NT2/D1 (cell line): ENCODE results near the gene GPR78.

Experiments used
- DNase-seq: peaks from one replicate; pipeline ENCODE4 v3.0.0-alpha.2; 2011; ENCODE audit warnings: low read depth, low spot score
- H3K27me3 ChIP-seq: 2 replicates; pipeline ENCODE4 v1.6.0; 2011; ENCODE audit warnings: mild to moderate bottlenecking; ENCODE audit not compliant: insufficient read length, insufficient read depth
- H3K36me3 ChIP-seq: 2 replicates; pipeline ENCODE4 v1.6.1; 2011; ENCODE audit warnings: mild to moderate bottlenecking, low read length, mixed read lengths; ENCODE audit not compliant: insufficient read depth, insufficient read length
- H3K4me1 ChIP-seq: 2 replicates; pipeline ENCODE4 v1.5.1; 2011; ENCODE audit not compliant: insufficient read depth, insufficient read length
- H3K4me3 ChIP-seq: 2 replicates; pipeline ENCODE4 v1.5.1; 2011; ENCODE audit warnings: low read depth; ENCODE audit not compliant: insufficient read length
- H3K9ac ChIP-seq: 2 replicates; pipeline ENCODE4 v1.6.0; 2011; ENCODE audit warnings: low read depth; ENCODE audit not compliant: insufficient read length
- H3K9me3 ChIP-seq: 2 replicates; pipeline ENCODE4 v1.5.1; 2011; ENCODE audit warnings: mild to moderate bottlenecking, low read length; ENCODE audit not compliant: insufficient read depth
- SUZ12 ChIP-seq: IDR thresholded peaks from 2 replicates; pipeline ENCODE4 v1.6.1; 2011; ENCODE audit not compliant: insufficient read length, insufficient read depth; ENCODE audit errors: extremely low read depth
- YY1 ChIP-seq: IDR thresholded peaks from 2 replicates; pipeline ENCODE4 v1.6.1; 2011; ENCODE audit not compliant: insufficient read length, insufficient read depth
- ZNF274 ChIP-seq: IDR thresholded peaks from 2 replicates; pipeline ENCODE4 v1.6.1; 2011; ENCODE audit warnings: mild to moderate bottlenecking, low read depth, low read length

The GPR78 gene

DNA sequence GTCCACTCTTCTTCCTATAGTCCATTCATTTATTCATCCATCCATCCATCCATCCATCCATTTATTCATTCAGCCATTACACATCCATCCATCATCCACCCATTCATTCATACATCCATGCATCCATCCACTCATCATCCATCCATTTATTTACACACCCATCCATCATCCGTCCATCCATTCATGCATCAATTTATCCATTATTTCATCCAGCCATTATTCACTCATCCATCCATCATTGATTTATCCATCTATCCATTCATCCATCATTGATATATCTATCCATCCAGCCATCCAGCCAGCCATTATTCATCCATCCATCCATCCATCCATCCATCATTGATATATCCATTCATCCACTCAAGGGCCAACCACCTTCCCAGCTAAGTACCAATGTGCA lies 25.1 kb downstream of the GPR78 start:
- TF ChIP-seq YY1, result no peak
- TF ChIP-seq SUZ12, result no peak
- TF ChIP-seq ZNF274, result no peak
- Histone ChIP-seq H3K4me3 (no peak overlapping the region), H3K9me3 (no peaks in the 10 kb centered on the region), H3K36me3 (peaks cover 91% of the 10 kb centered on the region), H3K27me3 (no peaks in the 10 kb centered on the region), H3K9ac (no peak overlapping the region), H3K4me1 (peaks cover 7% of the 10 kb centered on the region)
- no peak for DNase-seq

DNA sequence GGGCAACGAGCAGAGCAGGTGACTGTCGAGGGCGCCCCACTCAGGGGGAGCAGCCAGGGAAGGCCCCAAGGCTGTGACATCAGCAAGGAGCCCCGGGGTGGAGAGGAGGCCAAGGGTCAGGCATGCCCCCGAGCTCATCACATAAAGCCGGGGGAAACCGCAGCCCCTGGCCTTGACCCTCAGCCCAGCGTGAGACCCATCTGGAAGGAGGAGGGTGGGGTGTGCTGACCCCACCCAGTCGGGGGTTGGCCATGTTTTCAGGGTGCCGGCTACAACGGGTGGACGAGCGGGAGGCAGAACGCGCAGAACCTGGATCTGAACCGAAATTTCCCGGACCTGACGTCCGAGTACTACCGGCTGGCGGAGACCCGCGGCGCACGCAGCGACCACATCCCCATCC lies 26.3 kb downstream of the GPR78 start:
- Histone ChIP-seq H3K36me3 (peaks cover 91% of the 10 kb centered on the region), H3K4me1 (peaks cover 15% of the 10 kb centered on the region), H3K27me3 (no peaks in the 10 kb centered on the region), H3K9me3 (no peaks in the 10 kb centered on the region), H3K4me3 (no peak overlapping the region), H3K9ac (no peak overlapping the region)
- TF ChIP-seq YY1 (no peak), ZNF274 (no peak), SUZ12 (no peak)
- no peak for DNase-seq

DNA sequence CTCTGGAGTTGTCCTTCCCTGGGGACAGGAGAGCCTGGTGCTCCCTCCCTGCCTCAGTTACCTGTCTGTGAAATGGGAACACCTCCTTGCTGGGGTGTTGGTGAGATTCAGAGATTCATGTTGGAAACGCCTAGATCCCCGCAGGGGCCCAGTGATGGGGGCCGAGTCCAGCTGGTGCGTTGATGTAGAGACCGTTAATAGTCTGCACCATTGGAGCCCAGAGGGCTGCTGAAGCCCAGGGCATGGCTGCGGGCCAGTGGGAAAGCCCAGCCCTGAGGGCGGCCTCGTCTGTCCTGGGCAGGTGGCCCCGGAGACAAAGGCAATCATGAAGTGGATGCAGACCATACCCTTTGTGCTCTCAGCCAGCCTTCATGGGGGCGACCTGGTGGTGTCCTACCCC lies 26.8 kb downstream of the GPR78 start:
- TF ChIP-seq ZNF274 (no peak), YY1 (no peak), SUZ12 (no peak)
- H3K27me3 ChIP-seq, result no peaks in the 10 kb centered on the region
- H3K9me3 ChIP-seq, result no peaks in the 10 kb centered on the region
- peaks cover 91% of the 10 kb centered on the region for H3K36me3 ChIP-seq
- H3K4me1 ChIP-seq, result peaks cover 17% of the 10 kb centered on the region
- H3K9ac ChIP-seq, result peak overlapping the region; percentile 68
- no peak for DNase-seq
- H3K4me3 ChIP-seq, result no peak overlapping the region

DNA sequence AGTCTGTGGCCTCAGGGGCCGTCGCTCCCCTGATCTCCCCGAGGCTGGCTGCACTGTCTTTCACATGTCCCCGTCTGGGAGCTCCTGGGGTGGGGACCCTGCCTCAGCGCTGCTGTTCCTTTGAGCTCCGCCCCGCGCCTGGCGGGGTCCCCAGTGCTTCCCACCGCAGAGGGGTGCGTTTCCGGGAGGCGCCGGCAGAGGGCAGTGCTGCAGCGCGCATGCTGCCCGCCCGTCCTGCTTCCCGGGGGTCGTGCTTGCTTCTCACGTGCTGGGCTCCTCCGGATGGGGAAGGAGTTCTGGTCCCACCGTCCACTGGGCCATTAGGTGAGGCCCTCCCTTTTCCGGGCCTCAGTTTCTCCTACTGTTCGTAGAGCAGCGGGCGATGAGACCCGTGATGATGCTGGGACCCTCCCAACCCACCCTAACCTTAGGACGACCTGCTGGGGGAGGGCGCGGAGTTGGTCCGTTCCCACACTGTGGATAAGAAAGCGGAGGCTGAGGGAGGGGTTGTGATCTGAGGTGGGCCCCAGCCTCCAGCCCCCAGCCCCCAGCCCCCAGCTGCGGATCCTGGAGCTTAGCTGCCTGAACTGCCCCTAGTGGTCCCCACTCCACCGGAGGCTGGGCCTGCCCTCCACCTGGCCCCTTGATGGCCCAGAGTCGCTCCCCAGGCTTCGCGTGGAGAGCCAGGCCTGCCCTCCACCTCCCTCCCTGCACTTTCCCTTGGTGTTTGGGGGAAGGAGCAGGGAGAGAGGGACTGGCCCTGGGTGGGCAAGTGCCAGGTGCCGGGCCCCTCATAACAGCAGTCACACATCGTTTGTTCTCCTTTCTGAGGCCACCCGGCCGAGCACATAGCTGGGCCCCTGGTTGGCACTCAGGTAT lies 27.6 kb downstream of the GPR78 start:
- H3K27me3 ChIP-seq, result no peaks in the 10 kb centered on the region
- no peak for DNase-seq
- H3K9ac ChIP-seq, result peak overlapping the region; percentile 68
- H3K4me1 ChIP-seq, result peaks cover 17% of the 10 kb centered on the region
- no peak overlapping the region for H3K4me3 ChIP-seq
- TF ChIP-seq YY1, result no peak
- TF ChIP-seq ZNF274, result no peak
- TF ChIP-seq SUZ12, result no peak
- no peaks in the 10 kb centered on the region for H3K9me3 ChIP-seq
- peaks cover 90% of the 10 kb centered on the region for H3K36me3 ChIP-seq

DNA sequence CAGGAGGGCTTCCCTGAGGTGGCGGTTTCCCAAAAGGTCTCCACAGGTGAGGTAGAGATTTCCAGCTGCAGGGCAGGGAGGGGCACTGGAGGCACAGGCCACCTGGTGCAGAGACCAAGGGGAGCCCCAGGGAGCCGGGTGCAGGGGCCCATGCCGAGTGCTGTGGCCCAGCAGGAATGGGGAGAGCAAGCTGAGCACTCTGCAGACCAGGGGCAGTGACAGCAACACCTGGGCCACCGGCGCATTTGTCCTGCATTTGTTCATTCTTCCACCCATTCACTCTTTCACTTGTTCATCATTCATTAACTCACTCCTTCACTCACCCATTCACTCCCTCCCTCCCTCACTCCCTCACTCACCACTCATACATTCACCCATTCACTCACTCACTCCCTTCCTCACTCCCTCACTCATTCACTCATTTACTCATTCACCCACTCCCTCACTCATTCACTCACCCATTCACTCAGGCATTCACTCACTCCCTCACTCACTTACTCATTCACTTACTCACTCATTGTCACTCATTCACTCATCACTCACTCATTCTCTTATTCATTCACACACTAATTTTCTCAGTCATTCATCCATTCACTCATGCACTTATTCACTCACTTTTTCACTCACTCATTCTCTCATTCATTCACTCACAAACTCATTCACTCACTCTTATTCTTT lies 28.7 kb downstream of the GPR78 start:
- Histone ChIP-seq H3K4me1 (peaks cover 17% of the 10 kb centered on the region), H3K9me3 (no peaks in the 10 kb centered on the region), H3K36me3 (peaks cover 87% of the 10 kb centered on the region), H3K27me3 (no peaks in the 10 kb centered on the region), H3K4me3 (no peak overlapping the region), H3K9ac (no peak overlapping the region)
- no peak for DNase-seq
- TF ChIP-seq ZNF274 (no peak), SUZ12 (no peak), YY1 (no peak)

DNA sequence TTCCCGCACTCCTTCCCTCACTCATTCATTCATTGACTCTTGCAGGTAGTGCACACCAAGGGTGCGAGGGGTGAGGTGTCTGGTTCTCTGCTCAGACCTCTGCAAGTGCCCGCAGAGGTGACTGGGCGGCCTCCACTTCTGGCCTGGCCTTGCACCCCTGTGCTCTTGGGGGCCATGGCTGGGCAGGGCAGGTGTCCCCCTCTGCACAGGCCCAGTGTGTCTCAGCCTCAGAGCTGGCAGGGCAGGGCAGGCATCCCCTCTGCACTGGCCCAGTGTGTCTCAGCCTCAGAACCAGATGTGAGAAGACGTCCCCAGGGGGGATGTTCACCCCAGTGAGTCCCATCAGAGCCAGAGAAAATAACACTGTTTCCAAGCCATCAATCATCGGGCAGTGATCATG lies 29.2 kb downstream of the GPR78 start:
- H3K4me1 ChIP-seq, result peaks cover 17% of the 10 kb centered on the region
- H3K4me3 ChIP-seq, result no peak overlapping the region
- TF ChIP-seq ZNF274 (no peak), YY1 (no peak), SUZ12 (no peak)
- no peaks in the 10 kb centered on the region for H3K9me3 ChIP-seq
- no peaks in the 10 kb centered on the region for H3K27me3 ChIP-seq
- H3K36me3 ChIP-seq, result peaks cover 88% of the 10 kb centered on the region
- DNase-seq, result no peak
- no peak overlapping the region for H3K9ac ChIP-seq

DNA sequence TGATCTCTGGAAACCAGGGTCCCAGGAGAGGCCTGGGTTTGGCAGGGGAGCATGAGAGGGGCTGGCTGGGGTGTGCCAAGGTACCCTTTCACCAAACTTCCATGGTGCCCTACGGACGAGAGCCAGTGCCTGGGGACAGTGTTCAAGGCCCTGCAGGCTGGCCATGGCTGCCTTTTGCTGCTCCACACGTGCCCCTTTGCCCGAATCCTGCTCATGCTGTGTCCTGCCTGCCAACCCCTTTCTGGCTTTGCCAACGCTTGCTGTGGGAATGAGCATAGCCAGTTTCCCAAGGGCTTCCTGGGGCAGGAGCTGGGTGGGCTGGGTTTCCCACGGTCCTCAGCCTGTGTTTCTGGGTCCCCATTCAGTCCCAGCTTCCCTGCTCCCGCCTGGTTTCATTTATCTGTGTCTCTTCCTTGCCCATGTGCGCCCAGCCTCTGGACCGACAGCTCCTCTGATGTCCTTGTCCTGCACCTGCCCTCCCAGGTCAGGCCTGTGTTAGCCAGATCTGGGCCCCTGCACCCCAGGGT lies 29.7 kb downstream of the GPR78 start:
- Histone ChIP-seq H3K4me3 (no peak overlapping the region), H3K9me3 (no peaks in the 10 kb centered on the region), H3K9ac (no peak overlapping the region), H3K27me3 (no peaks in the 10 kb centered on the region), H3K36me3 (peaks cover 90% of the 10 kb centered on the region), H3K4me1 (peaks cover 17% of the 10 kb centered on the region)
- no peak for DNase-seq
- TF ChIP-seq ZNF274 (no peak), SUZ12 (no peak), YY1 (no peak)
